AG09319 (cell line): Measurements from ENCODE around the gene ASB7.

ENCODE experiments used
- DNase-seq: peaks from one replicate; pipeline ENCODE4 v3.0.0-alpha.2; 2010; ENCODE audit warnings: low read depth; ENCODE audit errors: extremely low read depth
- TF ChIP-seq, protein P1 (sequence below): IDR thresholded peaks from 2 replicates; pipeline ENCODE4 v1.5.1; 2011; ENCODE audit warnings: low read depth, mild to moderate bottlenecking, inconsistent platforms, low read length, moderate library complexity

Gene ASB7

GRCh38 chr15:100663915-100664281, 61.5 kb downstream of the ASB7 start:
- DNase-seq = no peak
- TF ChIP-seq, protein P1, sequence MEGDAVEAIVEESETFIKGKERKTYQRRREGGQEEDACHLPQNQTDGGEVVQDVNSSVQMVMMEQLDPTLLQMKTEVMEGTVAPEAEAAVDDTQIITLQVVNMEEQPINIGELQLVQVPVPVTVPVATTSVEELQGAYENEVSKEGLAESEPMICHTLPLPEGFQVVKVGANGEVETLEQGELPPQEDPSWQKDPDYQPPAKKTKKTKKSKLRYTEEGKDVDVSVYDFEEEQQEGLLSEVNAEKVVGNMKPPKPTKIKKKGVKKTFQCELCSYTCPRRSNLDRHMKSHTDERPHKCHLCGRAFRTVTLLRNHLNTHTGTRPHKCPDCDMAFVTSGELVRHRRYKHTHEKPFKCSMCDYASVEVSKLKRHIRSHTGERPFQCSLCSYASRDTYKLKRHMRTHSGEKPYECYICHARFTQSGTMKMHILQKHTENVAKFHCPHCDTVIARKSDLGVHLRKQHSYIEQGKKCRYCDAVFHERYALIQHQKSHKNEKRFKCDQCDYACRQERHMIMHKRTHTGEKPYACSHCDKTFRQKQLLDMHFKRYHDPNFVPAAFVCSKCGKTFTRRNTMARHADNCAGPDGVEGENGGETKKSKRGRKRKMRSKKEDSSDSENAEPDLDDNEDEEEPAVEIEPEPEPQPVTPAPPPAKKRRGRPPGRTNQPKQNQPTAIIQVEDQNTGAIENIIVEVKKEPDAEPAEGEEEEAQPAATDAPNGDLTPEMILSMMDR = no peak

- TF ChIP-seq, protein P1 = no peak
- DNase-seq = no peak
Measured at GRCh38 chr15:100665570-100665969, 63.2 kb downstream of the ASB7 start.

DNA sequence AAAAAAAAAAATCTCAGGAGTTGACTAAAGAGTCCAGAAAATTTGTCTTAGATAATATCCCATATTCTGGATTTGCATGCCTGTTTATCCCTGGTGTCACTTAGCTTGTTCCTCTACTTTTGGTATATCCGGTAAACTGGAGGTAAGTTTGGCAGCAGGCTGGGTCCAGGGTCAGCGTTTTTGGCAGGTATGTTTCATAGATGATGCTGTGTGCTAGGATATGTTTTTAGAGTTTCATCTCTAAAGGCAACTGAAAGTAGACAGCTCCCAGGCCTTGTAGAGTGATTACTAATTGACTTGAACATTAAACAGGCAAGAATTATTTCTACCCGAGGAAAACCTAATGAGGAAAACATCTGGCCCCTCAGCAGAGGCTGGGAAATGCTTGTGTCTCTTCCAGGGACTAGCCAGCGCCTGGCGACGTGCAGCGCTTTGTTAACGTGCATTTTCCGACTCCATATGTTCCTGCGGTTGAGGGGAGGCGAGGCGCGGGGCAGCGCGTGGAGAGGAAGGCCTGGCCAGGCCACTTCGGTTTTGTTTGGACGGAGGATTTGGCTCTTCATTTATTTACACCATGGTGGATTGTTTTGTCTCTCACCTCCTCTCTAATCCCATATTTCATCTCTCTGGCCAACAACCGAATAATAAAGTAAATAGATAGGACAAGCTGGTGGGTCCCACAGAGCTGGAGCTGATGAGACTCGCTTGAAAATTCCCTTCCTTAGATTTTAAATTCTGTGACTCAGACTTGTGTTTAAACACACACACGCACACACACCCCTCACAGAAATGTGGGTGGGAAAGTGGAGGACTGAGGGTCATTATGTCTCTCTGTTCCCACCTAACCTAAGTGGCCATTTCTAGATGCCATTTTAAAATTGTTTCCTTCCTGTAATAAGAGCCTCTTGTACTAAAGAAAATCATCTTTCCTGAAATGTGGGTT, 65.3 kb downstream of the ASB7 start:
- TF ChIP-seq, protein P1 = no peak
- no peak for DNase-seq

GRCh38 chr15:100668348-100668745, 66.0 kb downstream of the ASB7 start:
- no peak for DNase-seq
- TF ChIP-seq, protein P1 = no peak

- TF ChIP-seq, protein P1 = no peak
- DNase-seq = no peak
Measured at GRCh38 chr15:100669260-100669659, 66.9 kb downstream of the ASB7 start.

- TF ChIP-seq, protein P1 = no peak
- DNase-seq = no peak
Measured at GRCh38 chr15:100670505-100671021, 68.2 kb downstream of the ASB7 start.

GRCh38 chr15:100671124-100671680, 68.8 kb downstream of the ASB7 start:
- no peak for DNase-seq
- TF ChIP-seq, protein P1 = no peak
